NCI-H510A treated with DMSO at 0.1 percent for 48 hours (cell line): Measurements from ENCODE around the gene DENND1A.

Experiments used
- DNase-seq: peaks from one replicate; lab custom pipeline; 2025; lab: John Stamatoyannopoulos, UW

Gene DENND1A

GRCh38 chr9:123684393-123685149 is 245.4 kb downstream of the DENND1A start:
- DNase-seq: no peak

- DNase-seq: no peak
Measured at GRCh38 chr9:123682746-123683145, 247.2 kb downstream of the DENND1A start.

- DNase-seq: no peak
Measured at GRCh38 chr9:123680352-123680751, 249.6 kb downstream of the DENND1A start.

- peak; percentile 72 for DNase-seq
Measured at GRCh38 chr9:123679330-123679987, 250.5 kb downstream of the DENND1A start.

GRCh38 chr9:123678878-123679329 is 251.0 kb downstream of the DENND1A start:
- DNase-seq: no peak

- DNase-seq: peak; percentile 96
Measured at GRCh38 chr9:123678038-123678877, 251.7 kb downstream of the DENND1A start.

- no peak for DNase-seq
Measured at GRCh38 chr9:123676869-123677268, 253.1 kb downstream of the DENND1A start.

- DNase-seq: peak; percentile 38
Measured at GRCh38 chr9:123669346-123669745, 260.6 kb downstream of the DENND1A start.

GRCh38 chr9:123663529-123663928 is 266.4 kb downstream of the DENND1A start:
- no peak for DNase-seq

GRCh38 chr9:123662057-123662776 is 267.7 kb downstream of the DENND1A start:
- DNase-seq: no peak

GRCh38 chr9:123660691-123661466 is 269.0 kb downstream of the DENND1A start:
- no peak for DNase-seq

GRCh38 chr9:123659358-123659757 is 270.6 kb downstream of the DENND1A start:
- no peak for DNase-seq

GRCh38 chr9:123658792-123659191 is 271.1 kb downstream of the DENND1A start:
- DNase-seq: peak; percentile 12

- peak; percentile 49 for DNase-seq
Measured at GRCh38 chr9:123657941-123658340, 272.0 kb downstream of the DENND1A start.

- no peak for DNase-seq
Measured at GRCh38 chr9:123657099-123657498, 272.8 kb downstream of the DENND1A start.

GRCh38 chr9:123656565-123656964 is 273.4 kb downstream of the DENND1A start:
- DNase-seq: no peak

- DNase-seq: no peak
Measured at GRCh38 chr9:123655681-123656423, 274.1 kb downstream of the DENND1A start.

- DNase-seq: peak; percentile 3
Measured at GRCh38 chr9:123654994-123655637, 274.8 kb downstream of the DENND1A start.

GRCh38 chr9:123654218-123654993 is 275.5 kb downstream of the DENND1A start:
- DNase-seq: no peak
